LNCAP (cell line): ENCODE results near the gene PARD3B.

ENCODE experiments used
- TF ChIP-seq, protein P1 (sequence below): fragments of 450-650 bp; IDR thresholded peaks from 2 replicates; pipeline ENCODE4 v1.5.1; 2017; ENCODE audit warnings: mild to moderate bottlenecking

The PARD3B gene

GRCh38 chr2:204561771-204562170 is 16.5 kb downstream of the PARD3B start:
- TF ChIP-seq, protein P1, sequence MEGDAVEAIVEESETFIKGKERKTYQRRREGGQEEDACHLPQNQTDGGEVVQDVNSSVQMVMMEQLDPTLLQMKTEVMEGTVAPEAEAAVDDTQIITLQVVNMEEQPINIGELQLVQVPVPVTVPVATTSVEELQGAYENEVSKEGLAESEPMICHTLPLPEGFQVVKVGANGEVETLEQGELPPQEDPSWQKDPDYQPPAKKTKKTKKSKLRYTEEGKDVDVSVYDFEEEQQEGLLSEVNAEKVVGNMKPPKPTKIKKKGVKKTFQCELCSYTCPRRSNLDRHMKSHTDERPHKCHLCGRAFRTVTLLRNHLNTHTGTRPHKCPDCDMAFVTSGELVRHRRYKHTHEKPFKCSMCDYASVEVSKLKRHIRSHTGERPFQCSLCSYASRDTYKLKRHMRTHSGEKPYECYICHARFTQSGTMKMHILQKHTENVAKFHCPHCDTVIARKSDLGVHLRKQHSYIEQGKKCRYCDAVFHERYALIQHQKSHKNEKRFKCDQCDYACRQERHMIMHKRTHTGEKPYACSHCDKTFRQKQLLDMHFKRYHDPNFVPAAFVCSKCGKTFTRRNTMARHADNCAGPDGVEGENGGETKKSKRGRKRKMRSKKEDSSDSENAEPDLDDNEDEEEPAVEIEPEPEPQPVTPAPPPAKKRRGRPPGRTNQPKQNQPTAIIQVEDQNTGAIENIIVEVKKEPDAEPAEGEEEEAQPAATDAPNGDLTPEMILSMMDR: no peak

DNA sequence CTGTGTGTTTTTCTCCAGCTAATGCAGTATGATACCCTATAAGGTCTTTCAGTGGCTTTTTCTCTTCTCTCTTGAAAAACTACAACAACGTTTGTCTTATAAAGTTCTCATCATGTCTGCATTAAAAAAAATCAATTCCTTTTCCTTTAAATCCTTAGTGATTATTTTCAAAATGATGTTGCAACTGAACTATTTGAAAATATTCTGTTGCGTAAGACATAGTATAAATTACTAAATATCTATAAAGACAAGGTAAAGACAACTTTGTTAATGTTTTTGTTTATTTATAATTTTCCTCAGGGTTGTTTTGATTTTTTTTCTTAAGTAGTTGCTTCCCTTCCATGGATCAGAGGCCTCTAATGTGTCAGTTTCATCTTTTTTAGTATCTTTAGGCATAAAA is 21.2 kb downstream of the PARD3B start:
- TF ChIP-seq, protein P1: no peak

- TF ChIP-seq, protein P1: no peak
Measured at GRCh38 chr2:204570421-204570820, 25.1 kb downstream of the PARD3B start.

GRCh38 chr2:204571041-204571440 is 25.8 kb downstream of the PARD3B start:
- TF ChIP-seq, protein P1: no peak

- TF ChIP-seq, protein P1: no peak
Measured at GRCh38 chr2:204571911-204572310, 26.6 kb downstream of the PARD3B start.

GRCh38 chr2:204573221-204573620 is 27.9 kb downstream of the PARD3B start:
- TF ChIP-seq, protein P1: no peak

GRCh38 chr2:204574486-204574885 is 29.2 kb downstream of the PARD3B start:
- TF ChIP-seq, protein P1: no peak

DNA sequence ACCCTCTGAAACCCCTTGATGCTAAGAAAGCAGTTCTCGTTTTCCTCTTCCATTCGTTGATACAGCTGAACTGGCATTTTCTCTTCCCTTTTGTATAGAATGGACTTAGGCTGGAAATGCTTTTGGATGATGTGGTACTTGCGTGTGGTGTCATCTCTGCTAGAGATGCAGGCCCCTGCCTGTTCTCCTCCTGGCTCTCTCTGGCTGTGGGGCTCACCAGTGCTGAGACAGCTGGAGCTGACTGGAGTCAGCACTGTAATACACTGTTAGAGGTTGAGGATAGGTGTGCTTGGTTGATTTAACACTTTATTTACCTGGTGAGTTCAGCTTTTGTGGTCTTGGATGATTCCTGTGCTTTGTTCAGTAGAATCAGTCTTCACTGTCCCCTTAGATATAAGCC is 30.2 kb downstream of the PARD3B start:
- TF ChIP-seq, protein P1: no peak
